Chondrocyte (in vitro differentiated cells): Measurements from ENCODE around the gene FHL1. TPM values are rescaled to one million over a fixed set of nuclear protein-coding genes. Genes with fewer than 3 reads are reported as not detected.

Experiments used
- DNase-seq: peaks from one replicate; pipeline ENCODE4 v3.0.0; 2021; ENCODE audit warnings: mixed read lengths, low spot score
- H3K27ac Mint-ChIP-seq: one replicate; pipeline ENCODE4 v1.8.0; 2021; ENCODE audit warnings: mild to moderate bottlenecking, moderate library complexity, mixed read lengths; ENCODE audit not compliant: unreplicated experiment
- H3K27me3 Mint-ChIP-seq: 2 replicates; pipeline ENCODE4 v1.8.0; 2021; ENCODE audit warnings: low read depth, mixed read lengths
- H3K36me3 Mint-ChIP-seq: 2 replicates; pipeline ENCODE4 v1.8.0; 2021; ENCODE audit warnings: low read depth, mixed read lengths
- H3K4me1 Mint-ChIP-seq: 2 replicates; pipeline ENCODE4 v1.8.0; 2021; ENCODE audit warnings: low read depth, mild to moderate bottlenecking, mixed read lengths
- H3K4me3 Mint-ChIP-seq: one replicate; pipeline ENCODE4 v1.8.0; 2021; ENCODE audit warnings: mild to moderate bottlenecking, moderate library complexity, mixed read lengths; ENCODE audit not compliant: unreplicated experiment
- H3K9me3 Mint-ChIP-seq: 2 replicates; pipeline ENCODE4 v1.8.0; 2021; ENCODE audit warnings: low read depth, mixed read lengths
- total RNA-seq: library from RNA; stranded (reverse); gene quantifications from 3 replicates; pipeline ENCODE4 v1.2.1, GENCODE V29; 2021
- TF ChIP-seq, protein P1 (sequence below): fragments of 200-600 bp; sonication (generic); IDR thresholded peaks from 2 replicates; pipeline ENCODE4 v1.5.0; 2021; ENCODE audit warnings: antibody characterized with exemption, mild to moderate bottlenecking, moderate library complexity

Gene FHL1
- total RNA-seq, 1 donor from 2014 or later: 1,032 TPM

DNA sequence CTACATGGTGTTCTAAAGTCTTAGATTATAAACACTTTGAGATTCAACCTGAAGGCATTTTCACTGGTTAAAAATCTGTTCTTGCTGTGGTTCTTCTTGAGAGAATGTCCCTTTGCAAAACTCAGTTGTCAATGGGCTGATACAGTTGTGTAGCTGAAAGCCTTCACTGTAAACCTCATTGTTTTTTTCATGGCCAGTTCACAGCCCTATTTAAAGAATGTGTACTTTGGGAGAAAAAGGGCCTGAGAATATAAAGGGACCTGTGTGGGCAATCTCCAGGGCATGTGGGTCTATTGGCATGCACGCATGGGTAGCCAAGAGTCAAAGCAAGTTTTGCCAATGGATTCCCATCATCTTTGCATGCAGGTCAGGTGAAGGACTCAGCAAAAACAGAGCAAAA, 111.6 kb downstream of the FHL1 start:
- TF ChIP-seq, protein P1, sequence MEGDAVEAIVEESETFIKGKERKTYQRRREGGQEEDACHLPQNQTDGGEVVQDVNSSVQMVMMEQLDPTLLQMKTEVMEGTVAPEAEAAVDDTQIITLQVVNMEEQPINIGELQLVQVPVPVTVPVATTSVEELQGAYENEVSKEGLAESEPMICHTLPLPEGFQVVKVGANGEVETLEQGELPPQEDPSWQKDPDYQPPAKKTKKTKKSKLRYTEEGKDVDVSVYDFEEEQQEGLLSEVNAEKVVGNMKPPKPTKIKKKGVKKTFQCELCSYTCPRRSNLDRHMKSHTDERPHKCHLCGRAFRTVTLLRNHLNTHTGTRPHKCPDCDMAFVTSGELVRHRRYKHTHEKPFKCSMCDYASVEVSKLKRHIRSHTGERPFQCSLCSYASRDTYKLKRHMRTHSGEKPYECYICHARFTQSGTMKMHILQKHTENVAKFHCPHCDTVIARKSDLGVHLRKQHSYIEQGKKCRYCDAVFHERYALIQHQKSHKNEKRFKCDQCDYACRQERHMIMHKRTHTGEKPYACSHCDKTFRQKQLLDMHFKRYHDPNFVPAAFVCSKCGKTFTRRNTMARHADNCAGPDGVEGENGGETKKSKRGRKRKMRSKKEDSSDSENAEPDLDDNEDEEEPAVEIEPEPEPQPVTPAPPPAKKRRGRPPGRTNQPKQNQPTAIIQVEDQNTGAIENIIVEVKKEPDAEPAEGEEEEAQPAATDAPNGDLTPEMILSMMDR: no peak
- Mint-ChIP-seq H3K4me1 (peaks cover 92% of the 10 kb centered on the region), H3K27me3 (no peaks in the 10 kb centered on the region), H3K27ac (peak overlapping the region; percentile 88), H3K4me3 (no peak overlapping the region), H3K36me3 (no peaks in the 10 kb centered on the region), H3K9me3 (no peaks in the 10 kb centered on the region)
- DNase-seq: no peak

DNA sequence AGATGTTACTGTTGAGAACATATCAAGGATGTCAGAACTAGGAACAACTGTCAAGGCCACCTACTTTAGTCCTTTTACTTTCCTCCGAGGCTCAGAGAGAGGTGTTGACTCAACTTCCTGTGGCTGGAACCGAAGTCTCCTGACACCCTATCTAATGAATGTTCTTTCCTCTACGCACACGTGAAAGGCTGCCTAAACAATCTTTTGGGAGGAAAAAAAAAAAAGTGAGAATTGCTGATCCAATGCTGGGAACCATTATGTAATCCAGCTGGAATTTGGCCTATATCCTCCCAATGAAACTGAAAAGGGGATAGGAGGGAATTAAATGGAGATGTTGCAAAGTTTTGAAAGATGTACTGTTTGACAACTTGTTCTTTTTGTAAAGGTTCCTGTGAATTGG, 112.2 kb downstream of the FHL1 start:
- TF ChIP-seq, protein P1: no peak
- DNase-seq: no peak
- H3K4me3 Mint-ChIP-seq: no peak overlapping the region
- peaks cover 86% of the 10 kb centered on the region for H3K4me1 Mint-ChIP-seq
- no peaks in the 10 kb centered on the region for H3K36me3 Mint-ChIP-seq
- H3K27ac Mint-ChIP-seq: peak overlapping the region; percentile 88
- no peaks in the 10 kb centered on the region for H3K27me3 Mint-ChIP-seq
- no peaks in the 10 kb centered on the region for H3K9me3 Mint-ChIP-seq

DNA sequence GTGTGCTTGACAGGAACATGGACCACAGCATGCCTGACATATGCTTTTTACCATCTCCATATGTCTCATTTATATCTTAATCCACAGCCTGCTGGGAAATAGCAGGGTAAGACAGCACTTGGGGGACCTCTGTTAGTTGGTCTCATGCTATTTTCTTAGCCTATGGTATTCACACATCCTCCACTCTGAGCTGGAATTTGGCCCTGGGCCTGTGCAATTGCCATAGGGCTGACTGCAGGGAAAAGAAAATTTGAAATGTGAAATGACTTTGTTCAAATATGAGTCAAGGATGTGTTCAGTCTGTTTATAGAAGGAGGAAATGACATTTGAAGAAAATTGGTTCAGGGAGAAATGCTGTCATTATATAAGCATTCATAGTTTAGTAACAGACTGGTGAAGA, 113.4 kb downstream of the FHL1 start:
- Mint-ChIP-seq H3K36me3 (no peaks in the 10 kb centered on the region), H3K27ac (peak overlapping the region; percentile 88), H3K27me3 (no peaks in the 10 kb centered on the region), H3K4me1 (peaks cover 82% of the 10 kb centered on the region), H3K9me3 (no peaks in the 10 kb centered on the region), H3K4me3 (no peak overlapping the region)
- TF ChIP-seq, protein P1: no peak
- no peak for DNase-seq

Other genes with a start within 250 kb of the FHL1 start
- gene MMGT1, start 173.5 kb upstream of the FHL1 start, total RNA-seq: 25.4 to 28.9 TPM (median 27.6 TPM) in 3 replicates
- 19.0 to 20.7 TPM (median 20.4 TPM) in 3 replicates for gene SLC9A6, start 162.1 kb upstream of the FHL1 start, total RNA-seq
- gene MAP7D3, start 103.9 kb downstream of the FHL1 start, total RNA-seq: 48.2 to 52.7 TPM (median 50.8 TPM) in 3 replicates
- gene ADGRG4, start 153.4 kb downstream of the FHL1 start, total RNA-seq: 0.24 to 0.36 TPM (median 0.30 TPM) in 3 replicates